Right ventricle myocardium inferior (tissue), 1 donor: ENCODE measurements around the gene ENOX1. TPM values are rescaled to one million over a fixed set of nuclear protein-coding genes. Genes with fewer than 3 reads are reported as not detected.
"Not testable (repeated sequence)": the region's sequence is repeated elsewhere in the genome, so short reads cannot be mapped to it uniquely, and the experiment has no call there.

Experiments used
- ATAC-seq: fragments of 200-7000 bp; cut with Tn5 transposase; one replicate; pipeline ENCODE4 v1.9.1; 2020; ENCODE audit warnings: mild to moderate bottlenecking, moderate library complexity
- DNase-seq: peaks from one replicate; pipeline ENCODE4 v3.0.0; 2021; ENCODE audit errors: missing footprints
- intact Hi-C: fragments of 100-400 bp; cut with DNase I; formaldehyde crosslinking; loops from one replicate; pipeline ENCODE4 v1.11.0; 2022
- total RNA-seq: library from RNA; stranded (reverse); fragmentation: NEBNext Ultra II Directional; extraction: Animal tissue kit (Norgen Biotek cat#: 25700); gene quantifications from one replicate; pipeline ENCODE4 v1.2.1, GENCODE V29; 2021
- donor health status: DM: no; HTN: yes; CAD: no; lungs with severe emphysema.

The ENOX1 gene
- total RNA-seq, 1 donor from 2014 or later: 6.1 TPM

DNA sequence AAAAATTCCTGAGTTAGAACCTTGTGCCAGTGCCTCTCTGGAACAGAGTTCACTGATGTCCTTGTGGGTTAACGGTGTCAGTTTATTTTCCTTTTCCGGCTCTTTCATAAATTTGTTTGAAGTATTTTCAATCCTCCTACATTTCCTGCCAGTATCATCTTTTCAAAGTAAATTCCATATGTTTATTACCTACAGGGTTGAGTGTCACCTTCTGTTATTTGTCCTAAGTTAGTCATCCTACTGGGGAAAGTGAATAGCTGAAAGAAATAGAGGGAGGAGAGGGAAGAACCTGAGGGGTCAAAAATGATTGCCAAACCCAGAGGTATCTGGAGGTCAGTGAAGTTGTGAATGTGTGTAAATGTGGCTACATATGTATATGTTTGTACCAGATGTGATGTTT, 582.2 kb downstream of the ENOX1 start:
- no peak for DNase-seq
- intact Hi-C loops: no loop called here
- no peak for ATAC-seq

DNA sequence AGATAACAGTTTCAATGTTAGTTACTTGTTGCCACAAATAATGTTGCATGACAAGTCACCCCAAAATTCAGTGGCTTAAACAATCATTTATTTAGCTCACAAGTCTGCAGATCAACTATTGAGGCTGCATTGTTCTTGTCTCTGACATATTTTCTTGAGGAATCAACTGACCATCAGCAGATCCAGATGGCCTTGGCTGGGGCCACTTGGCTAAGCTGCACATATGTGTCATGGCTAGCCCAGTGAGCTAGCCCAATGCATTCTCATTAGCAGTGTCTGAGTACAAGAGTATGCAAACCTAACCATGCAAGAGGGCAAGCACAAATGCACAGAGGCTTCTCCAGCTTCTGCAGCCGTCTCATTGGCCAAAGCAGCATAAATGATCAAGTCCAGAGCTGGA, 583.0 kb downstream of the ENOX1 start:
- DNase-seq: no peak
- intact Hi-C loops: no loop called here
- no peak for ATAC-seq

DNA sequence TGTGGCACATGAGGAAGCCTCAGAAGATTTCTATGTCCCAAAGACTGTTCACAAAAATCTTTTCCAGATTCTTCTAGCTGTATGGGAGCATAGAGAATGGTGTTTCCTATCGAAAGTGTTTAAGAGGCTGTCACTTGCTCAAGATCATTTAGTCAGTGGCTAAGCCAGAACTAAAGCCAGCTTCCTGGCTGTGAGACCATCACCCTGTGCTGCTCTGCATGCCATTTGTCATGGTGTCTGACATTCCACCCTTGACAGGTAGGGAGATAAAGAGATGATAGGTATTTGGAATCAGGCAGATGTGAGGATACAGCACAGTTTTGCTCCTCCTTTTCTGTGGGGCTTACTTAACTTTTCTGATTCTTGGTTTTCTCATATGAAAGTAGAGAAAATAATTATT, 586.0 kb downstream of the ENOX1 start:
- intact Hi-C loops: no loop called here
- no peak for DNase-seq
- ATAC-seq: no peak

DNA sequence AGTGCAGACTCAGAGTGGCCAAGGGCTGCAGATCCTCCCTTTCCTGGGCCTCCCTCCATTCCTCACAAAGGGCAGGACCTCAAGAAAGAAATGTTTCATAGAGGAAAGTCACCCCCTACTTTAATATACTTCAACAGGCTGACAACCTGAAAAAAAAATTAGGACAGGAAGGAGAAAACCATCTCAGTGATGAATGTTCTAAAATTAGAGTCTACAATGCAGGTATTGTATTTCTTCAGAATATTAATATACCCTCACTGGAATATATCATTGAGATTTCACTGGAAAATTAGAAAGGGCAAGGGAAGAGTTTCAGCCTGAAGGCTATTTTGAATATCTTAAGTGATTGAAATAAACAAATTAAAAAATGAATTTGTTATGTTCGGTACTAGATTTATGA, 586.5 kb downstream of the ENOX1 start:
- ATAC-seq (no peak), DNase-seq (no peak)
- intact Hi-C loops: no loop called here

DNA sequence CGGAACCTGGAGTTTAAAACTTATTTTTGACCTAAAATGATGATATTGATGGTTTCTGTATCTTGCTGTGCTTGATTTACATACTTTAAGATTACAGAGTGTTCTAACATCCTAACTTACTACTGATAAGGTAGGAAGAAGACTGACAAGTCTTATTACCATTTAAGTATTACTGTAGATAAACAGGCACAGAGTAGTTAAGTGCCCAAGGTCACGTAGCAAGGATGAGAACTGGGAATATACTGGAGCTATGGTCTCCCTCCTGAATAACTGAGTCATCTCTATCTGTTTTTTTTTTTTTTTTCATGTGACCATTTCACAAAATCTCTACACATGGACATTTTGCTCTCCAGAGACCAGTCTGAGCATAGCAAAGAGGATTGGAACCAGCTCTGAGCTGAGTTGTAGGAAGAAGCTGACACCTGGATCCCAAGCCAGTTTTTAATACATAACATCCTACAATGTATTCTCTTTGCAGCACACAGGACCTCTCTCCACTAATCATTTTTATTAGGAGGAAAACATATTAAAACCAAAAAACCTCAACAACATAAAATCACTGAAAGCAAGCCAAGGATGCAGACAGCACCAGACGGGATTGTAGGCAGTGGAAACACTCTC, 589.9 kb downstream of the ENOX1 start:
- no peak for DNase-seq
- ATAC-seq: peak; percentile 36
- intact Hi-C loops: loop anchor here (10.0 kb wide), 1 partner anchor 608 kb away; no protein-coding TSS in a partner anchor

DNA sequence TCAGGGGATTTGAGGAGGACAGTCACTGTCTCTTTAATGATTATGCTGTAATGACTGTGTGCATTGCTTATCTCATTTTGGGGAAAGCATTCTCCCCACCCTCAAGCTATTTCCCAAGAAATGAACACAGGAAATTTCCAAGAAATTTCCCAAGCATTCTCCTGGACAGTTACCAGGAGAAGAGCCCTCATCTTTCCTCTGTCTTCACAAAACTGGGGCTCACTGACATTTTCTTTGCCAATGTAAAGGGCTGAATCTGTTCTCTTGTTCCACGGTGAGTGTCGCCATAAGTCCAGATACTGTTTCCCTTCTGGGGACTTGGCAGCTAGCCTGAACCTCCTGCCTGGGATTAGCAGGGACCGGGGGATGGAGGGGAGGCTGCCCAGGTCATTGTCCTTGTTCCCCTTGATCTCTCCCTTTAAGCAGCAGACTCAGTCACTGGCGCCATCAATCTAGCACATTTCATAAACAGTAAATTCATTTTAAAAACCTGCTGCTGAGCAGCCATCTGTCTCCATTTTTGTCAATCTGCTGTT, 590.6 kb downstream of the ENOX1 start:
- ATAC-seq (peak; percentile 84), DNase-seq (peak; percentile 68)
- intact Hi-C loops: loop anchor here (10.0 kb wide), 1 partner anchor 609 kb away; no protein-coding TSS in a partner anchor

DNA sequence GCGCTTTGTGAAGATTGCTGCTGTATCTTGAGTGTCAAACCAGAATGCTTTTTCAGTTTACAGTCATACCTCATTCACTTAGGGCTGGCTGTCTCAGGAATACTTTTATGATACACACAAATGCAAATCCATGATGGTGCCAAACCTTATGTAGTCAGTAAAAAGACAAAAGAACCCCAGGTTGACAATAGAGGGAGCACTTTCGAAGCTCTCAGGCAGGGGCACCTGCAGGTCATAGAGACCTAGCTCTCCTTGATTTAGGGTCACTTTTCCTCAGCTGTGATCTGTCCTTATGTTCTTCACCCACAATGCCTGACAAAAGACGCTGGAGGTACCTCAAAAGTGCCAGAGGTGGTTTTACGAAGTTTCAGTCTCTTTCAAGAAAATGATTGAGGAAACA, 591.2 kb downstream of the ENOX1 start:
- intact Hi-C loops: loop anchor here (10.0 kb wide), 1 partner anchor 609 kb away; no protein-coding TSS in a partner anchor
- ATAC-seq (no peak), DNase-seq (no peak)

DNA sequence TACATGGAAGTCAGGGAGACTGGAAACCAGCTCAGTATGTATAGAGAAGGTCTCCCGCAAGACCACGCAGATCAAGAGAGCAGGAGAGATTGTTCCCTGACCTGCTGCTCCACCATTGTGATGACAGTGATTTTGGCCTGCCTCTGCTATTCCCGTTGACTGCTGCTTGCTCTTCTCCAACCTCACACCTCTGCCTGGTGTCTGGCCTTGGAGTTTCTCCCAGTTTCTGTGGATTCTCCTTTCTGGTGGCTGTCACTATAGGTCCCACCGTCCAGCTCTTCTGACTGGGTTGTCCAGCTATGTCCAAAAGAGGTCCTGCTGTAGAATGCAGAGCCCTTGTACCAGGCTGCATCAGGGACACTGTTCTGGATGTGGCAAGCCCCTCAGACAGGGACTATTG, 591.7 kb downstream of the ENOX1 start:
- intact Hi-C loops: loop anchor here (10.0 kb wide), 1 partner anchor 610 kb away; no protein-coding TSS in a partner anchor
- no peak for DNase-seq
- peak; percentile 29 for ATAC-seq

DNA sequence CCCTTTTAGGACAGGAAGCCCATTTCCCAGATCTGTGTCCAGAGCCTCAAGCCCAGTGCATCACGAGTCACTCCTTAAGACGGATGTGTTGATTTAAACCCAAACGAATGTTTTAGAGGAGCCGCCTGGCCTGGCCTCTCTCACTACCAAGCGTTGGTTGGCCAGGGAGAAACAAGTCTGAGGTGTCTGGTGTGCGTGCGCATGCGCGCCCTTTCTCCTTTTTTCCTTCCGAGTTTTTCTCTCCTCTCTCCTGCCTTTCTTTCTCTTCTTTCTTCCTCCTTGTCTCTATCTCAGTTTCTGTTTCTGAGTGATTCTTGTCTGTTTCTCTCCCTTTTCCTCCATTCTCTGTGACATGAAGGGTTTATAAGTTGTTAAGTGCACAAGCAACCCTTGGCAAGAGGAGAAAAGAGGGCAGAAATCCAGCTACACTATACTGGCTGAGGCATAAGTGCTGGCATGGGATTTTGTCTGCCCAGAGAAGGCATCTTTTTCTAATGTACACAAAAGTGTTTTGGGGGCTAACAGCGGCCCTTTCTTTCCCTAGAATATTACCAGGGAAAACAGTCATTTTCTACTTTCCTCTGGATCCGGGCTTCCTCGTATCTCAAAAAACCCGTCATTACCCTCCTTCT, 592.9 kb downstream of the ENOX1 start:
- DNase-seq (no peak), ATAC-seq (no peak)
- intact Hi-C loops: loop anchor here (10.0 kb wide), 1 partner anchor 611 kb away; no protein-coding TSS in a partner anchor

DNA sequence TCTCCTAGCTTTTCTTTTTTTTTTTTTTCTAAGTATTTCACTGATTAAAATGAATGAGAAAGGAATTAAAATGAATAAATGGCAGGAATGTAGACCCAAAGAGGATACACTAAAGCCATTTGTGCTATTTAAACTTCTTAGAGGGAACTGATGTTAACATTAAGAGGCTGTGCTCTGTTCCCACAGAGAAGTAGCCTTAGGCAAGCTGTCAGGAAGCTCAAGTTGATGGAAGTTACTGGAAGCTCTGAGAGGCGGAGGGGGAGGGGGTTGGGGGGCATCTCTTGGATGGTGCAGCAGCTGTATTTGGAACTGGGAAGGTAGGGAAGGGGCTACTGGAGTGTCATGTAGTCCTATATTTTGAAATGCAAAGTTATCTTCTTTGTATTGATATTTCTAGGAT, 595.2 kb downstream of the ENOX1 start:
- intact Hi-C loops: loop anchor here (10.0 kb wide), 1 partner anchor 613 kb away; no protein-coding TSS in a partner anchor
- no peak for DNase-seq

DNA sequence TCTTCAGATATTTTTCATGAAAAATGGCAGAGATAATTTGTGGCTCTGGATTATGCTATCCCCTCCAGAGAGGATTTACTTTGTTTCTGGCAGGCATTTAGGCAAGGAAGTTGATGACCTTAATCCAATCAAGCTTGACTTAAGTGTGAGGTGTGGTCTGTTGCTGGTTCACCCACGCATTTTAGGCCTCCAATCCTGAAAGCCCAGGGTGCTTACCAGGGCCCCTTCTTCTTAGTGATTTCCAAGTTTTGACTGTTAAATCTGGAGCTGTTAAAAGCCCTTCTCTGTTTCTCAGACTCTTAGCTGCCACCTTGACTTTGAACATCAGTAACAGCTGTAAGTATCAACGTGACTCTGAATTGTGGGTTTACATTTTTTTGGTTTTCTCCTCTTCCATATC, 601.5 kb downstream of the ENOX1 start:
- intact Hi-C loops: no loop called here
- no peak for DNase-seq
- no peak for ATAC-seq

More for the DNA sequence above, 595.2 kb downstream of the ENOX1 start:
- ATAC-seq: no peak

DNA sequence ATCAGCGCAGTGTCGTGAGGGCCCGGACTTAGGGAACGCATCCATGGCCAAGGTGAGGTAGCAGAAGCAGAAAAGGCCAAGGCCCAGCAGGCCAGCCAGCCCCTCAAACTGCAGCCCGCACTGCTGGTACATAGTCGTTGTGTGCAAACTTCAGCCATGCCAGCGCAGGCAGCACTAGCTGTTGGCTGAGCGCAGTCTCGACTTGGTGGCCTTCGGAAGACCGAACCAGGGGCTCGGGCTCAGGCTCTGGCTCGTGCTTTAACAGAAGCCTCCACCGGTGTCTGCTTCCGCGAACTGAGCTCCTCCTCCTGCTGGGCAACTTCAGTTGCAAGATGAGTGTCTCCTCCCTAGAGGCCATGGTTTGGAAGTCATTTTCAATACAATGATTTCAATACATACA, 605.9 kb downstream of the ENOX1 start:
- no peak for ATAC-seq
- no peak for DNase-seq
- intact Hi-C loops: no loop called here

DNA sequence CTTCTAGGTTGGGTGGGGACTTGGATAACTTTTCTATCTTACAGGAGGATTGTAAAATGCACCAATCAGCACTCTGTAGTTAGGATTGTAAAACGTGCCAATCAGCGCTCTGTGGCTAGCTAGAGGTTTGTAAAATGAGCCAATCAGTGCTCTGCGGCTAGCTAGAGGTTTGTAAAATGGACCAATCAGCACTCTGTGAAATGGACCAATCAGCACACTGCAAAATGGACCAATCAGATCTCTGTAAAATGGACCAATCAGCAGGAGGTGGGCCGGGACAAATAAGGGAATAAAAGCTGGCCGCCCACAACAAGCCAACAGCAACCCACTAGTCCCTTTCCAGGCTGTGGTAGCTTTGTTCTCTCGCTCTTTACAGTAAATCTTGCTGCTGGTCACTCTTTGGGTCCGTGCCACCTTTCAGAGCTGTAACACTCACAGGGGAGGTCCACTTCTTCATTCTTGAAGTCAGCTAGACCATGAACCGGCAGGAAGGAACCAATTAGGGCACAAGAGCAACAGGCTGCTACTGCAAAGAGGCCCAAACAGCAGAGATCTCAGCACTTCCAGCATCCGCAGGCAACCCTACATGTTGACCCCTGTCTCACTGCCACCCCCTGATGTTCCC, 606.6 kb downstream of the ENOX1 start:
- ATAC-seq (no peak), DNase-seq (no peak)
- intact Hi-C loops: no loop called here

DNA sequence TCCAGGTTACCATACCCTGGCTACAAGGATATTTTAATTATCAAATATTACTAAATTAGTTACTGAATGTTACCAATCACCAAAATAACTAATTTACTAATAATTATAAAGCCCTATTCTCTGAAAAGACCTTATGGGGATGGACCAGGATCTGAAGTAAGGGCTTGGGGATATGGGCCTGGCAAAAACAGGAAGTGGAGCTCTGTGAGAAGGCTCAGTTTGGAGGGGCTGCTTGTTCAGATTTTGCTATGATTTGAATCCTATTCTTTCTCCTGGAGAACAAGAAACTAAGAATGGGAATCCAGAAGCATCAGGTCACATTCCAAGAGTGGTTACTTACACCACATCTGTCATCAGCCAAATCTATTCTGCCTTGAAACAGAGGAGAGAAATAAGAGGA, 615.3 kb downstream of the ENOX1 start:
- DNase-seq (no peak), ATAC-seq (no peak)
- intact Hi-C loops: no loop called here

DNA sequence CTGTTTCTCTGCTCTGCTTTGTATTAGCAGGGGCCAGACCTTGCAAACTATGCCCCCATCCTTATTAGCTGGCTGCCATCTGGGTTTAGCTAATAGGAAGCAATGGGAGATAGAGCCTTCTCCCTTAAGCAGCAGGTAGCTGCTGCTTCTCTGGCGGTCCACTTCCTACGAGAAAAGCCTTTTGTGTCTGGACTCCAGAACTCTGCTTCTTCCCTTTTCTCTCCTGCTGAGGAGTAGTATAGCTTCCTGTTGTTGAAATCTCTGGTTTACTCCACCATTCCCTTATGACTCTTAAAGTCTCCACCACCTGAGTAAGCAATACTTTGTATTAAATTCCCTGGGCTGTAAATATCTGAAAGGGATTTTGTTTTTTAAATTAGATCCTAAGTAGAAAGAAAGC, 616.3 kb downstream of the ENOX1 start:
- no peak for DNase-seq
- ATAC-seq: no peak
- intact Hi-C loops: no loop called here

DNA sequence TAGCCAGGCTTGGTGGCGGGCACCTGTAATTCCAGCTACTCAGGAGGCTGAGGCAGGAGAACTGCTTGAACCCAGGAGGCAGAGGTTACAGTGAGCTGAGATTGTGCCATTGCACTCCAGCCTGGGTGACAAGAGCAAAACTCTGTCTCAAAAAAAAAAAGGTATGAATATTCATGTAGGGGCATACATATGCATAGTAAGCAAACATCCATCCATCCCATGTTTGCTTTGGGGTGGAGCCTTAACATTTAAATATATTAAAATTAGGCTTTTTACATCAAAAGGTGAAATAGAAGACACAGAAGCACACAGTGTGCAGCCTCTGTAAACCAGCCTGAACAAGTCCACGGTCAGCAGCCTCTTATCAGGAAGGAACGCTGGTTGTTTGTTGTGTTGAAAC, 618.3 kb downstream of the ENOX1 start:
- intact Hi-C loops, DNase-seq, ATAC-seq: not testable (repeated sequence)

DNA sequence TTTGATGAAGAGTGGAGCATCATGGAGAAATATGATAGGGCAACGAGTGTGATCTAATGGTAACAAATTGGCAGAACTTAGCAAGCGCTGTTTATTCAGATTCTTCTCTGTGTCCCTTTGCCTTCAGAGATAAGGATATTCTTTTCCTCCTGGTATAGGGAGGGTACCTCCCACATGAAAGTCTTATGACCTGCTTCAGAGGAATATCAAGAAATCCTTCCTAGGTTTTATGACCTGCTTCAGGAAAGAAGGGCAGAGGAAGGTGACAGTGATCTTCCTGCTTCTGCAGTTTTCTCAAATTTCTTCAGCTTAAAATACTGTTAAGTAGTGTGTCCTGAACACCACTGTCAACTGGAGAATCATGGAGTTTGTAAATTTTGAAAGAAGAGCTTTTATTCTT, 619.0 kb downstream of the ENOX1 start:
- DNase-seq (no peak), ATAC-seq (no peak)
- intact Hi-C loops: no loop called here

DNA sequence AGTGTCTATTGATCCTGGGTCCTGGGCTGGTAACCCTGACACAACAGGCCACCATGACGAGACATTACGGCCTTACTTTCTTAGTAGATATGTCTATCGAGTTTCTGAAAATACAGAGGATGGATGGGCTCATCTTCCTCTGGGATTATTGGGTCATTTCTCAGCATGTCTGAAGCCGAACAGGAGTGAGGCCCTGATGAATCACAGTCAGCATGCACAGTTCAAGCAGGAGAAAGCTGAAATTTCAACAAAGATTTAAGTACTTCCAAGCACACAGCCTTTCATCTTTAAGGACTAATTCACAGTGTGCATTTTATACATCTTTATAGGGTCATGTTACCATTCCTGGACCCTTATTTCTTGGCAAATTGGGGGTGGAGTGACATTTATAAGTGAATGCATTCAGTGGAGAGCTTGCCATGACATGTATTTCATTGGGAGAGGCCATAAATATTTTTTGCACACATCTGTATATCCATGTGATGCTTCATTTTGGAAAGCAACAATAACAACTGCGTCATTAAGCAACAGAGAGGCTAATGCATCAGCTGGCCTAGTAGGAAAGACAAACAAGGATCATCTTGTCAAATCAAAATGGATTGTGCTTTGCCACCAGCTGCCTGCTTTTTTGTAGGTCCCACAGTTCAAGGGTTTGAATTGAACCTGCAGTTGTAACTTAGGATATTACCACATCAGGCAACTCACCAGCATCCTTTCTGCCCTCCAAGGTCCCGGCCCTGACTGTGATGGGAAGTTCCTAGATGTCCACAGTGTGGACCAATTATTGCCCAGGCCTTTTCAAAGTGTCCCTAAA, 619.9 kb downstream of the ENOX1 start:
- intact Hi-C loops: no loop called here
- ATAC-seq (no peak), DNase-seq (no peak)
